Activated T-cell treated with anti-CD3 and anti-CD28 coated beads, Interleukin-2, amount 50 U/mL, for 48 hours (primary cell): ENCODE results near the gene PTMA.
"Not testable (repeated sequence)": the region's sequence is repeated elsewhere in the genome, so short reads cannot be mapped to it uniquely, and the experiment has no call there.

ENCODE experiments used
- DNase-seq, 2 experiments: peaks; one replicate each; pipeline ENCODE4 v3.0.0-alpha.2; 2020

Gene PTMA

GRCh38 chr2:231701456-231702373 is 6.6 kb upstream of the PTMA start:
- DNase-seq: no peak

- DNase-seq: no peak
These were observed 4.3 kb upstream of the PTMA start for GRCh38 chr2:231704017-231704416.

- peak; percentile 97 to 98 for DNase-seq
These were observed 1.3 kb upstream of the PTMA start for GRCh38 chr2:231706731-231707624.

- no peak for DNase-seq
These were observed 749 bp upstream of the PTMA start for GRCh38 chr2:231707625-231707926.

GRCh38 chr2:231708773-231709635 is 679 bp downstream of the PTMA start:
- peak; percentile 55 to 66 for DNase-seq

- no peak for DNase-seq
These were observed 1.3 kb downstream of the PTMA start for GRCh38 chr2:231709636-231709980.

GRCh38 chr2:231709981-231710798 is 1.9 kb downstream of the PTMA start:
- DNase-seq: peak; percentile 90 to 93

GRCh38 chr2:231710799-231711676 is 2.7 kb downstream of the PTMA start:
- DNase-seq: peak in 1 of 2 experiments; percentile 36

- DNase-seq: no peak
These were observed 3.5 kb downstream of the PTMA start for GRCh38 chr2:231711677-231712450.

GRCh38 chr2:231712451-231713021 is 4.2 kb downstream of the PTMA start:
- DNase-seq: peak; percentile 67 to 75

GRCh38 chr2:231713406-231713729 is 5.0 kb downstream of the PTMA start:
- not testable (repeated sequence) for DNase-seq

GRCh38 chr2:231713730-231714638 is 5.7 kb downstream of the PTMA start:
- DNase-seq: peak; percentile 96

GRCh38 chr2:231714639-231715498 is 6.5 kb downstream of the PTMA start:
- DNase-seq: peak; percentile 90 to 94

- DNase-seq: no peak
These were observed 7.1 kb downstream of the PTMA start for GRCh38 chr2:231715499-231715837.

GRCh38 chr2:231715988-231716616 is 7.8 kb downstream of the PTMA start:
- no peak for DNase-seq

- DNase-seq: no peak
These were observed 8.4 kb downstream of the PTMA start for GRCh38 chr2:231716666-231717280.
